Stimulated activated CD4-positive, alpha-beta T cell treated with anti-CD3 and anti-CD28 coated beads, Interleukin-2, amount 100 ng/mL, for 24 hours (primary cell): ENCODE data around the gene KIF21B.
A peak's percentile ranks its signal among the peaks of the same experiment; 100 is the strongest.
"Not testable (repeated sequence)": the region's sequence is repeated elsewhere in the genome, so short reads cannot be mapped to it uniquely, and the experiment has no call there.

Experiments
- DNase-seq, 2 donors: peaks; one replicate each; pipeline ENCODE4 v3.0.0-alpha.2; 2020

Gene KIF21B

GRCh38 chr1:200934676-200935245, 88.8 kb downstream of the KIF21B start:
- no peak for DNase-seq

- DNase-seq: no peak
These were observed 91.7 kb downstream of the KIF21B start for GRCh38 chr1:200931776-200932175.

- DNase-seq: not testable (repeated sequence)
These were observed 93.2 kb downstream of the KIF21B start for GRCh38 chr1:200930285-200930684.

GRCh38 chr1:200929530-200930278, 93.8 kb downstream of the KIF21B start:
- DNase-seq: no peak

- DNase-seq: peak in 1 of 2 donors; percentile 17
These were observed 97.7 kb downstream of the KIF21B start for GRCh38 chr1:200925831-200926230.

- DNase-seq: no peak
These were observed 99.9 kb downstream of the KIF21B start for GRCh38 chr1:200923601-200924000.

- DNase-seq: no peak
These were observed 101.1 kb downstream of the KIF21B start for GRCh38 chr1:200922406-200922805.

- no peak for DNase-seq
These were observed 101.9 kb downstream of the KIF21B start for GRCh38 chr1:200921571-200922110.
